NCI-H2196 treated with DMSO at 0.1 percent for 48 hours (cell line): Measurements from ENCODE around the gene HSD17B8.

ENCODE experiments used
- DNase-seq: peaks from one replicate; lab custom pipeline; 2025; ENCODE audit not compliant: unreplicated experiment; lab: John Stamatoyannopoulos, UW

The HSD17B8 gene

DNA sequence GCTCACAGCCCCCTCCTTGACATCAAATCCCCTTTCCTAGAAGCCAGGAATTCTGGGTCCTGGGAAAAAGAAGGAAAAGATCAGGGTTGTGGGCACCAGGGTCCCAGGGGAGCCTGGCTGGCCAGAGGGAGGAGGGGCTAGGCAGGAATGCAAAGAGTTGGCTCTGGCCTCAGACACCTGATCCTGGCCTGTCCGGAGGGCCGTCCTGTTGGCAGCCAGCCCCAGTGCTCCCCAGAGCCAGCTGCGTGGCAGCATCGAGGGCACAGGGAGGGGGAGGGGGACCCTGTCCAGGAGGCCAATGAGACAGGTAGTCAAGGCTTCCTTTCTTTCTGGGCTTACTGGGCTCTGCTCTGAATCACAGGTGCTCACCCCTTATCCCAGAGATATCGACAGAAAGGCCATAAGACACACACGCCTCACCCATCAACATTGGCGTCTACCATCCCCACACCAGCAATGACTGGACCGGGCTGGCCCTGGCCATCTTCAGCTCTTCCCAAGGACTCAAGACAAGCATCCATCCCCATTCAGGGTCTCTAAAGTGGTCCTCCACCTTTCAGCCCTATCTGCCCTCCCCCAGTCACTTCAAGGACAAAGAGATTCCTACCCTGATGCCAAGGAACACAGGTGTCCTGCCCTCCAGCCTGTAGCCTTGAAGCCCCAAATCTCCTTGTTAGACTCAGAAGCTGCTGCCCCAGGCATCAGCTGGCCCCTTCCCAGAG, 12.9 kb upstream of the HSD17B8 start:
- peak; percentile 77 for DNase-seq

- no peak for DNase-seq
These were observed 12.3 kb upstream of the HSD17B8 start, which contains the start of gene COL11A2 for GRCh38 chr6:33192105-33192646. COL11A2 (minus strand) TSS chr6:33192467; CDS start chr6:33192240, 227 bp downstream.

DNA sequence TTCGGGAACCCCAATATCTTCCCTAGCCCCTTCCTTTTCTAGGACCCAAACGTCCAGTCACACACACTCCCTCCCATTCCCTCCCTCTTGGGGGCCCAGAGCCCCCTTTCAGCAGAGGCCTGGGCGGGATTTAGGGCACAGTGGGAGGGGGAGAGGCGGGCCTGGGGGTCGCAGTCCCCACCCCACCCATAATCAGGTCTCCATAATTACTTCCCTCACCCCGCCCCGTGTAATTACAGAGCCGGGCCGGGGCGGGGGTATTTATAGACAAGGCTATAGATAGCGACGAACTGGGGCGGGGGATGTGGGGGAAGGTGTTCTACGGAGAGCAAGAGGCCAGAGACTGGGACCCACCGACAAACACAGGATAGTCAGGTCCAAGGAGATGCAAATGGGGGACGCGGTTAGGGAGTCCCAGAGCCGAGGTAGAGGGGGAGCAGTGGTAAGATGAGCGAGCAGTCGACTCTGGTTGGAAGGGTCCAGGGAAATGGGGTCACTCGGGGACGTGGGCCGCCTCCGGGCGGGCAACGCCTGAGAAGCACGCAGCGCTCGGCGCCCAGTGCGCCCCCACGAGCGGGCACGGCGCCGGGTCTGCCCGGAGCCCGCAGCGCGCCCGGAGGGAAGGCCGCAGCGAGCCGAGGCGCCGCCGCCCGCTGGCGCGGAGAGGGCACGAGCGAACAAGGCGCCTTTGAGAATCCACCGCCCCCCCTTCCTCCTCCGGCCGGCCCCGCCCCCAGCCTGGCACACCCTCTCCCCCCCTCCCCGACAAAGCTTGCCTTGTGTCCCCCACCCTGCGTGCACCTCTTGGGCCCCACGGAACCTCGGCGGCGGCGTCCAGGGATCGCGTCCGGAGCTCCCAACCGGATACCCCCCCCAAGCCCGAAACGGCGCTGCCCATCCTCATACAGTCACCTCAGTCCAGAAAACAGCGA, 11.5 kb upstream of the HSD17B8 start:
- no peak for DNase-seq

DNA sequence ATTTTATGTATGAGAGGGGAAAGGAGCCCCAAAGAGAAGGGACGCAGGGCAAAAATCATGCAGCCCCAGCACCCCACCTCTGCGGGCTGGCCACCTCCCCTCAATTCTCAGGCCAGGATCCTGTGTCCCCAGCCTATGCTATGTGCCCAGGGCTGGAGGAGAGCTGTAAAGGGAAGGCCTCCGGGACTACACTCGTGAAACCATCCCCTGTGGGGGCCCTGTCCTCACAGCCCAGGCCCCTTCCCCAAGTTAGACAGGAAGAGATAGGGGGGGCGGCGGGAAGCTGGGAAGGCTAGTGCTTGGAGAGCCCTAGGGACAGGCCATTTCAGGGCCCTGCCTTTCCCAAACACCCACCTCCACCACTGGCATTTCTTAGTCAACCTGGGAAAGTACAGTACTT, 10.8 kb upstream of the HSD17B8 start:
- DNase-seq = no peak

DNA sequence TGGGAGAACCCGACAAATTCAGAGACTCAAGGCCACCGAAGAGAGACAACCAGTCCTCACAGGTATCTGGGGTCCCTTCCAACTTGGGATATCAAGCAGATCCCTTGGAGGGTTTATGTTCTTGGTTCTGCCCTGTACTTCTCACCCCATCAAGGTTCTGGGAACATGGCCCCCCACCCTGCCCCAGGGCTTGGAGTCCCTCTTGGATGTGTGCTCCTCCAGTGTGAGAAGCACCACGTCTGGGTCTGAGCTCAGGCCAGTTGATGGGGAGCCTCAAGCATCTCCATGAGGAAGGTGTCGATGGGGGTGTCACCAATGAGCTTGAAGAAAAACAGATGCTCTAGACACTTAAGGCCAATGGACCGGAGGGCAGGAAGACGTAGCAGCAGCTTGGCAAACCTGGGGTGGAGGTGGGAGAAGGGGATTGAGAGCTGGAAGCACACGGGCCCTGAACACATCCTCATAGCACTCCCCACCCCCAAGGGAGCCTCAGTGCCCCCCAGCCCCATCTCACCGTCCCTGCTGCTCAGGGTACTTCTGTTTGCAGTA, 9.9 kb upstream of the HSD17B8 start:
- DNase-seq = no peak

DNA sequence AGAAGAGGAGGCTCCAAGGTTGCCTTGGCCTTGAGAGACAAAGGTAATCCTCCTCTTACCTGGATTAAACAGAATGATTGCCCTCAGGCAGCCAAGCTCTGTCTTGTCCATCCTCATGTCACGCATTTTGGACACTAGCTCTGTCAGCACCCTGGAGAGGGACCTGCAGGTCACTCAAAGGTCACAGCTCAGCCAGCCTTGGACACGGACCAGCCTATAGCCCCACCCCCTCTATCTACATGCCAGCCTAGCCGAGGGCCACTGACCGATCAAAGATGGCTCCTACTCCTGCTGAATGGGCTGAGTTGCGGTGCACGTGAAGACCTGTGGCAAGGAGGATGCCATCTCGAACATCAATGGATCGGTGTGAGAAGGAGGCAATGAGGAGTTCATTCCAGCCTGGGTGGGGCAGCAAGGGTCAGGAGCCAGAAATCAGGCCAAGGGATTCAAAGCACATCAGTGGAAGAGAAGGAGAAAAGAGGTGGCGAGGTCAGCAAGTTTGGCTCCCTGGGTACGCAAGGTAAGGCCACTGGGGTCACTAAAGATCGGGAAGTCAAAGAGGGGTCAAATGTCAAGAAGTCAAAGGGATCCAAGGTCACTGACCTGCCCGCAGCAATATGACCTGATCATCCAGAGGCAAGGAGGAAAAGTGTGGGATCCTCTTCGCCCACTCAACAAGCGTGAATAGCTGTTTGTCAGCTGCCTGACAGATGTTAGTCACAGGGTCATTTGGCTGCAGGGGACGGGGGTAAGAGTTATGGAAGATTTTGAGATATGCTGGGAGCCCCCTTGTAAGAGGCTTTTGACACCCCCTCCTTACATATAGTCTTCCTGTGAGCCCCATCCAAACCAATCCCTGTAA, 8.9 kb upstream of the HSD17B8 start:
- no peak for DNase-seq

- peak; percentile 94 for DNase-seq
These were observed 6.9 kb upstream of the HSD17B8 start for GRCh38 chr6:33197431-33198048.

DNA sequence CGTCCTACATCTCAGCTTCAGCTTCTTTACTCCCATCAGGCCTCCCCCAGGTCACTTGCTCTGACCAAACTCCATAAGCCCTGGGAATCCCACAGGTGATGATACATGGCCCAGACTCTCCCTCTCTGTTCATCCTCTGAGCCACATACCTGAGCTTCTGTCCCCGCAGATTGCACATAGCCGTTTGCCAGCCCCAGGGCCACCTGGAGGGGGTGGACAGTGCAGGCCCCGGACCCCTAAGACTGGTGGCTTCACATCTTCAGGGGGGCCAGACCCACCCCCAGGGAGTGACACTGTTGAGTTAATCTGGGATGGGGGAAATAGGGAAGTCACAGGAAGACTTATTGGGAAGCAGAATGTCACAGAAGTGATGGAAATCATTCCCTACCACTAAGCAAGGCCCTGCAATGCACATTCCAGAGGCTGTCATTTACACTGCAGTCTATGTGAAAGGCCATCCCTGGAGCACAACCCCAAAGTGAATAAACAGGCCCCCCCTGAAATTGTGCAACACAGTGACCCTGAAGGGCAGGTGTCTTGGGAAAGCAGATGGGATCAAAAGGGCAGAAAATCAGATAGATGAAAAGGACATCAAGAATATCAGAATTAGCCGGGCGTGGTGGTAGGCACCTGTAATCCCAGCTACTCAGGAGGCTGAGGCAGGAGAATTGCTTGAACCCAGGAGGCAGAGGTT, 6.1 kb upstream of the HSD17B8 start:
- no peak for DNase-seq

DNA sequence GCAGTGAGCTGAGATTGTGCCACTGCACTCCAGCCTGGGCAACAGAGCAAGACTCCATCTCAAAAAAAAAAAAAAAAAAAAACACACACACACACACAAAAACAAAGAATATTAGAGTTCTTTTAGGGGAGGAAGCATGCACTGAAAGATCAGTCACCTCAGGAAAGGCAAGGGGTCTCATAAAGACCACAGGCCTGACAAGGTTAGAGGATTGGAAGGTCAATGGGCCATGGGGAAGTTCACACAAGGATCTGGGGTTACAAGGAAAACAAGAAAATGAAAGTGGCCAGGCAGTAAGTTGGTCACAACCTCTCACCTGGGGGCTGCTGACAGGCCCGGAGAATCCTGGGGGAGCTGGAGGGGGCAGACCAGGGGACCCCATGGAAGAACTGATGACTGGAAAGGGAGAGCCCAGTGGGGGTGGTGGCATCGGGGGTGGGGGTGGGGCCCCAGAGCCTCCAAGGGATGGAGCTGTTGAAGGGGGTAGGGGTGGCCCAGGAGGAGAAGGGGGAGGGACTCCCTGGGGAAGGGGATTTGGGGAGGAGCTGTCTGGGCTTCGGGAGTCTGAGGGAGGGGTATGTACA, 5.5 kb upstream of the HSD17B8 start:
- no peak for DNase-seq

- DNase-seq = peak; percentile 87
These were observed 4.7 kb upstream of the HSD17B8 start for GRCh38 chr6:33199687-33200218.

DNA sequence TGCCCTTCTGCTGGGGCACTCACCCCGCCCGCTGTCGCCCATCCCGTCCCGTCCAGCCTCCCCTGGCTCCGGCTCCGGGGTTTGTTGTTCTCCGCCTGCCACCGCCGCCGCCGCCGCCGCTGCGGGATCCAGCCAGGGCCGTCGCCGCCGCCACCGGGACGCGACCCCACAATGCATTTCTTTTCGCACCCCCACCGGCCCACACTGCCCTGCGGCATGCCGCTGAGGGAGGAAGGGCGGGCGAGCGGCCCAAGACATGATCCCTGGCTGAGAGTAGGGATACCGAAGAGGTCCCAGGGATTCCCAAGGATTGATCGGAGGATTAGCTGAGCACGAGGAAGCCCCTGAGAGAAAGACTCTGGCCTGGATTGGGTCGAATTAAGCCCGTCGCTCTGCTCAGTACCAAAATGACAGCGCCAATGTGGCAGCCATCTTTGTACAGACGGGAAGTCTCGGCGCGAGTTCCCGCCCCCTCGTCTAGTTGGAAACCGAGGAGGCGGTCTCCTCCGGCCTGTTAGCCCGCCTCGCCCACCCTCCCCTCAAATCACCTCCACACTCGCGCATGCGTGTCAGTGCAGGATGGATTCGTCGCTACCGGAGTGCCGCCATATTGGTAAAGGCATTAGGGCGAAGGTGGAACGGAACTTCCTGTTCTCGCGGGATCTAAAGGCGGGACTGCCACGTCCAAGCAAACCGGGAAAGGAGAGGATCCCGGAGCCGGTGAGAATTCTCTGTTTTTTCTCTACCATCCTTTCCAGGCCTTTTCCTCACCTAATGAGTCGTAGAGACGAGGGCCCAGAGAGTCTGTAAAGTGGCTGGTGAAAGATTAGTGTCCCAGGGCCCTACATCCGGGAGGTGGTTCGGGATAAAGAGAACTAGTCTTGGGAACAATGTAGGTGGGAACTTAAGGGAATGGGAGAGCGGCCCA, 4.0 kb upstream of the HSD17B8 start, which contains the start of the genes RXRB and SLC39A7:
Gene RXRB, minus strand, starts transcription at position 447 of the 928 bp plus-strand sequence. Its CDS starts 189 bp downstream, at position 258.
Gene SLC39A7, plus strand, starts transcription at position 649 of the 928 bp plus-strand sequence. CDS start 379 bp downstream, outside the sequence.
- peak; percentile 99 for DNase-seq

GRCh38 chr6:33201147-33201545, 3.3 kb upstream of the HSD17B8 start:
- DNase-seq = no peak

- no peak for DNase-seq
These were observed 2.5 kb upstream of the HSD17B8 start for GRCh38 chr6:33201935-33202334.

DNA sequence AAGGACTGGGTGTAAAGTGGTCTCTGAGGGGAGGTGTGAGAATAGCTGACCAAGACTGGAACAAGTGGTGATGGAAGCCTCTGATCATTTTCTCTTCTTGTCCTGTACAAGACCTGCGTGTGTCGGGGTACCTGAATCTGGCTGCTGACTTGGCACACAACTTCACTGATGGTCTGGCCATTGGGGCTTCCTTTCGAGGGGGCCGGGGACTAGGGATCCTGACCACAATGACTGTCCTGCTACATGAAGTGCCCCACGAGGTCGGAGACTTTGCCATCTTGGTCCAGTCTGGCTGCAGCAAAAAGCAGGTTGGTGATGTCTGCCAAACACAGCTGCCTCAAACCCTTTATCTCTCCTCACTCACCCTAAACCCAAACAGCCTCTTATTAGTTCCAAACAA, 1.7 kb upstream of the HSD17B8 start:
- no peak for DNase-seq

- no peak for DNase-seq
These were observed 851 bp upstream of the HSD17B8 start for GRCh38 chr6:33203443-33204164.

DNA sequence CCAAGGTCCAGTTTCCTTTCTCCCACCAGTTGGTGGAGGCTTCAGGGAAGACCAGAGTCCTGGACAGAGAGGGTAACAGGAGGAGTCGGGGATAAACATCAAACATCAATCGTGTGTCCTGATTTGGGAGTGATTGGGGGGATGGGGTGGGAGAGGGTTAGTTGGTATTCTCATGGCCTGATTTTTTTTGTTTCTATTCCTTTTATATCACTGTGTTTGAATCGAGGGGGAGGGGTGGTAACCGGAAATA, 365 bp upstream of the HSD17B8 start:
- DNase-seq = no peak
